PFSK-1 (cell line): ENCODE results near the gene HCN4.

Source experiments
- POLR2AphosphoS5 ChIP-seq: IDR thresholded peaks from 2 replicates; pipeline ENCODE4 v1.6.1; 2012; ENCODE audit warnings: low read depth, mild to moderate bottlenecking, control low read depth, low read length, moderate library complexity
- SIN3A ChIP-seq: IDR thresholded peaks from 2 replicates; pipeline ENCODE4 v1.6.1; 2012; ENCODE audit warnings: mild to moderate bottlenecking, low read length, moderate library complexity, borderline replicate concordance; ENCODE audit not compliant: insufficient read depth
- TAF1 ChIP-seq: IDR thresholded peaks from 2 replicates; pipeline ENCODE4 v1.6.1; 2012; ENCODE audit warnings: low read length, control low read depth, borderline replicate concordance; ENCODE audit not compliant: insufficient read depth
- TF ChIP-seq, protein P1 (sequence below), 2 experiments: IDR thresholded peaks; 2 replicates each; pipeline versions ENCODE4 v1.6.1 to v1.8.0; 2011 to 2012; ENCODE audit warnings: low read depth in 2 of 2, low read length in 2 of 2, control low read depth in 1 of 2, inconsistent platforms in 1 of 2, mild to moderate bottlenecking in 1 of 2, moderate library complexity in 1 of 2; ENCODE audit not compliant: insufficient read depth in 1 of 2

- TF ChIP-seq, protein P1, sequence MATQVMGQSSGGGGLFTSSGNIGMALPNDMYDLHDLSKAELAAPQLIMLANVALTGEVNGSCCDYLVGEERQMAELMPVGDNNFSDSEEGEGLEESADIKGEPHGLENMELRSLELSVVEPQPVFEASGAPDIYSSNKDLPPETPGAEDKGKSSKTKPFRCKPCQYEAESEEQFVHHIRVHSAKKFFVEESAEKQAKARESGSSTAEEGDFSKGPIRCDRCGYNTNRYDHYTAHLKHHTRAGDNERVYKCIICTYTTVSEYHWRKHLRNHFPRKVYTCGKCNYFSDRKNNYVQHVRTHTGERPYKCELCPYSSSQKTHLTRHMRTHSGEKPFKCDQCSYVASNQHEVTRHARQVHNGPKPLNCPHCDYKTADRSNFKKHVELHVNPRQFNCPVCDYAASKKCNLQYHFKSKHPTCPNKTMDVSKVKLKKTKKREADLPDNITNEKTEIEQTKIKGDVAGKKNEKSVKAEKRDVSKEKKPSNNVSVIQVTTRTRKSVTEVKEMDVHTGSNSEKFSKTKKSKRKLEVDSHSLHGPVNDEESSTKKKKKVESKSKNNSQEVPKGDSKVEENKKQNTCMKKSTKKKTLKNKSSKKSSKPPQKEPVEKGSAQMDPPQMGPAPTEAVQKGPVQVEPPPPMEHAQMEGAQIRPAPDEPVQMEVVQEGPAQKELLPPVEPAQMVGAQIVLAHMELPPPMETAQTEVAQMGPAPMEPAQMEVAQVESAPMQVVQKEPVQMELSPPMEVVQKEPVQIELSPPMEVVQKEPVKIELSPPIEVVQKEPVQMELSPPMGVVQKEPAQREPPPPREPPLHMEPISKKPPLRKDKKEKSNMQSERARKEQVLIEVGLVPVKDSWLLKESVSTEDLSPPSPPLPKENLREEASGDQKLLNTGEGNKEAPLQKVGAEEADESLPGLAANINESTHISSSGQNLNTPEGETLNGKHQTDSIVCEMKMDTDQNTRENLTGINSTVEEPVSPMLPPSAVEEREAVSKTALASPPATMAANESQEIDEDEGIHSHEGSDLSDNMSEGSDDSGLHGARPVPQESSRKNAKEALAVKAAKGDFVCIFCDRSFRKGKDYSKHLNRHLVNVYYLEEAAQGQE (IDR thresholded peaks at IDR 0.05; ENCODE audit: insufficient read depth in 1 of 2, low read depth in 2 of 2, low read length in 2 of 2), result no peak
- TF ChIP-seq POLR2AphosphoS5, result no peak
- TF ChIP-seq TAF1, result no peak
- TF ChIP-seq SIN3A, result no peak
Observed at GRCh38 chr15:73293773-73294172, 75.0 kb downstream of the HCN4 start.
